GM21447 (cell line): ENCODE measurements around the gene TBC1D9.

Experiments used
- ATAC-seq: cut with Tn5 transposase; IDR thresholded peaks from one replicate; pipeline ENCODE4 v1.9.1; 2021; ENCODE audit not compliant: unreplicated experiment

The TBC1D9 gene

DNA sequence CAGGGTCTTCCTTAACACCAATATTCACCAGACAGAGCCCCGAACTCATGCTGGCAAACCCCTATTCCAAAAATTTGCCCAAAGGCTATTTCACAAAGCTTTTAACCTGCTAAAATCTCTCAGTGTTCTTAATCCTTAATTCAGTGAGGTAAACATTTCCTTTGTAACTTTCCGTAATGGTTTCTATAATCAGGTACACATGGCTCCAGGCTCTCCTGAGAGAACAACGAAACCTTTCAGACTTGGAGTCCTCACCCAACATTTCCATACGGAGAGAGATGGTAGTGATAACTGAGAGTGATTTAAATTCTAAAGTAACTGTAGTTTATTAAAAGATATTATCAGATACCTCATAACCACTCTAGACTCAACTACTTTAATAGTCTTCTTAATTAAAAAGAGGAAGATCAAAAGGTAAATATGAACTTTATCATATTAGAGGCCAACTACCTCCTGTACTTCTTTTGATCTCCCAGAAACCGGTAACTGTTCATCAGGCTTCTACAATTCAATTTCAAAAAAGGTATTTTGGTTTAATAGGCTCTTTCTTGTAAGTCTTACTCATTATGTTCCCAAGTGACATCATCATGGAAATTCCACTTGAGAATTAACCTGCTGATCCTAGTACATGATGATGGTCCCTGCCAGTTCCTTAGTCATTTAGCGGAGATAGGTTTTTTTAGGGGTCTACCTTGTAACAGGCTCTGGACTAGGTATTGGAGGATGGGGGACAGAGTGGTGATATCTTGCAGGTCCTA is 96.1 kb downstream of the TBC1D9 start:
- no peak for ATAC-seq

DNA sequence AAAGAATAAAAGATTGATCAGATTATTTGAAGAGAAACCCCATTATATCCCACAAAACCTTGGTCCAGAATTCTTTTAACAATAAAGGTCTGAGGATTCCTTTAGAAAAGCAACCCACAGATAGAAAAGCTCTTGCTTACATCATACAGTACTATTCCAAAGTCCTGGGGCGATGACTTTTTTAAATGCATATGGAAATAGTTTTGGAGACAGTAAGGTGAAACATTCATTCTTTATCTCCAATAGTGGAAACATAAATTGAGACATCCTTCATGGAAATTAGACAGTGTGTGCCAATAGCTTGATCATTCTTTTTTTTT is 101.7 kb downstream of the TBC1D9 start:
- ATAC-seq: no peak

DNA sequence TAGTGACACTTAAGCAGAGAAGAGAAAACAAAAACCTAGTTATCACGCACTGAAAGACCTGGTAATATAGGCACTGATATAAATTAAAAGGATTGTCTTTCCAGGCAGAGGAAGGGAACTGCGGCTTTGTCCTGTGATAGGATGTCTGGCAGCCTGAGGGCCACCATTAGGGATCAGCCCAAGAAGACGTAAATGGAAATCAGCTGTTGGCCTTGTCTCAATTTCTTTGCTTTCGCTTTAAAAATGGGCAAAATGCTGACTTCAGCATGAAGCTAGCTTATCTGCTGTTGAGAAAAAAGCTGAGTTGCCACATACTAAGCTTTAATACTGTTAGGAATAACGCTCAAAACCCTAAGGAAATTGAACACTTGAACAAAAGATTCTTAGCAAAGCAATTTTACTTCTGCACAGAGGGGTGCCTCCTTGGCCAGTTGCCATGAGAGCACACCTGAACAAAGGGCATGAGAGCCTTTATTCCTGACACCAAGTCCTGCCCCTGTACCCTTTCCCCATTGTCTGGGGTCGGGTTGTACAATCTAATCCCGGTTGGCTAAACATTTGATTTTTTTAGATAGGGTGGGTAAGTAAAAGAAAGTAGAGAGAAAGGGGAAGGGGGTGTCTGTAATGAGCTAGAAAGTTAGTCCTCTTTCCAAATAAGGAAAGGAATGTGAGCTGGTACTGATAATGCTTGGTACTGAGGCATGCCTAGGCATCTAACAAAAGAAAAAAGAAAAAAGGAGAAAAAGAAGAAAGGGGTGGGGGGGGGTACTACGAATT is 102.3 kb downstream of the TBC1D9 start:
- no peak for ATAC-seq

DNA sequence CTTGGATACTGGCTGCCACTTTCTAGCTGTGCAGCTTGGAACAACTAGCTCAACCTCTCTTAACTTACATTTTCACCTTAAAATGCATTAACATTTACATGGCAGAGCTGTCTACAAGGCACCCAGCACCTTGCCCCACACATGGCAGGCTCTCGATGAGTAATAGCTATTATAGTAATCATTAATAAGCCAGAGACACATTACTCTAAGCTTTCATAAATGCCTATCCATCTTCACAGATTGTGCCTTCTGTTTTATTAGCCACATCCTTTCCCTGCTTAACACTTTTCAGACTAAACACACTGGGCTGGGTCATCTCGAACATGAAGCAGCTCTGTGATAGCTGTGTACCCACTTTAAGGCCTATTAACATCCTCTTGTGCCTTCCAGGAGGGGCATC is 103.6 kb downstream of the TBC1D9 start:
- ATAC-seq: no peak

DNA sequence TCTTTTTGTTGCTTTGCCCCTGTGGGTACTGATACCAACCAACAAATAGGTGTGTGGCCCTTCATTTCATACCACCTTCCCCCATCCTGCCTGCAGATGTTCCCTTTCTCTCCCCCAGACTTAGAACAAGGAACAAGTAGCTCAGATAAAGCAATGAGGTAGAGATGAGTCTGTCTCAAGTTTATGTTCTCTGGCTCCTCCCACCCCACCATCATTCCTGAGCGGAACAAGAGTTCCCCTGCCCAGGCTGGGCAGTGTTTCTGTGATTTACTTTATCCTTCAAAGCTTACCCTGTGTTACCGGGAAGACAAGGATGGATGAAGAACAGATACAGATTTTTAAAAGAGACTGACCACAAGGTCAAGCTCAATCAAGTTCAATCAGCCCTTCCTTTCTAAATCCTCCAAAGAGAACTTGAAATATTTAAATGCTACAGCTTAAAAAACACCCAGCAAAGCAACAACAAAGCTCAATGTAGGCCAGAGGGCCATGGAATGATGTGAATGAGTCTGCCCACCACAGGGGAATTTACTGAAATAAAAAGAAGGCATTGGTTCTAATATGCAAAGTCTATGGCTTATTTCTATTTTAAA is 107.4 kb downstream of the TBC1D9 start:
- no peak for ATAC-seq

DNA sequence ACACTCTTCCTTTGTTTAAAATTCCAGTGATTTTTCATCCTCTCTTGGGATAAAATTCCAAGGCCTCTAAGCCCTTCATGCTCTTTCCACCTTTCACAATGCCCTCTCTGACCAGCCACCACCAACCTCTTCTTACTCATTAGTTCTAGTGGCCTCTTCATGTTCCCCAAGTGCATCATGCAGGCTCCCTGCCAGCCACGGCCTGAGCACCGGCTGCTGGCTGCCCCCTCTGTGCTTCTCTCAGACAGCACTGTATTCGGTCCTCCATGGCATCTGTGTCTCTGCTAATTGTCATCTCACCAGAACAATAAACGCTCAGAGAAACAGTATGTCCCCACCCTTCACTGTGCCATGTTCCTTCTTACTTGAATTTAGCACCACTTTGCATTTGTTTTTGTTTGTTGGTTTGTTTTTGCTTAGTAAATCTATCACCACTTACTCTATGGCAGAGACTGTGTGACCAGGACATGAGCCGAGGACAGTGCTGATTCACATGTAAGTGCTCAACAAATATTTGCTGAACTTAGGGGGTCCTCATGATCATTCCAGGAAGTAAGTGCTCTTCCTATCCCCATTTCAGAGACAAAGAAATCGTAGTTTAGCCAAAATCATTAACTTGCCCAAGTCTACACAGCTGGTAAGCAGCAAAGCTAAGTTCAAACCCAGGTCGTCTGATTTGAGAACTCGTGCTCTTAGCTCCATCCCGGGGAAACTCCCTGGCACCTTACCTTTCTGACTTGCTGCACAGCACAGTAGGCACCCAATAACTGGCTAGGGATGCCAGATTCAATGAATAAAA is 110.4 kb downstream of the TBC1D9 start:
- no peak for ATAC-seq

DNA sequence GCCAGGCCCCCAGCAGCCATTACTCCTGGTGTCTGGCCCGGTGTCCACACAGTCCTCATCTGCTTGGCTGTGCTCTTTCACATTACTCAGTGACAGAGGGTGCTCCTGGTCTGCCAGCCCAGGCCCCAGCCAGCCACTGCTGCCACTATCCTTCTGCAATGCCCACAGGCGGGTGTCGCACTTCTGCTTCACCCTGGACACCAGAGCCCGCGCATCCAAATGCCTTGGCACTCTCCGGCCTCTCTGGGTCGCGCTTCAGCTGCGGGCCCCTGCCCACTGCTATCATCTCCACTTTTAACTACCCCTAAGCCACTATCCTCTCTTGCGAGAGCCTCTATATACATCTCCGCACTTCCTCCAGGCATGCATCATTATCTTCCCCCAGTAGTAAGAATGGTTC is 111.0 kb downstream of the TBC1D9 start:
- ATAC-seq: no peak

DNA sequence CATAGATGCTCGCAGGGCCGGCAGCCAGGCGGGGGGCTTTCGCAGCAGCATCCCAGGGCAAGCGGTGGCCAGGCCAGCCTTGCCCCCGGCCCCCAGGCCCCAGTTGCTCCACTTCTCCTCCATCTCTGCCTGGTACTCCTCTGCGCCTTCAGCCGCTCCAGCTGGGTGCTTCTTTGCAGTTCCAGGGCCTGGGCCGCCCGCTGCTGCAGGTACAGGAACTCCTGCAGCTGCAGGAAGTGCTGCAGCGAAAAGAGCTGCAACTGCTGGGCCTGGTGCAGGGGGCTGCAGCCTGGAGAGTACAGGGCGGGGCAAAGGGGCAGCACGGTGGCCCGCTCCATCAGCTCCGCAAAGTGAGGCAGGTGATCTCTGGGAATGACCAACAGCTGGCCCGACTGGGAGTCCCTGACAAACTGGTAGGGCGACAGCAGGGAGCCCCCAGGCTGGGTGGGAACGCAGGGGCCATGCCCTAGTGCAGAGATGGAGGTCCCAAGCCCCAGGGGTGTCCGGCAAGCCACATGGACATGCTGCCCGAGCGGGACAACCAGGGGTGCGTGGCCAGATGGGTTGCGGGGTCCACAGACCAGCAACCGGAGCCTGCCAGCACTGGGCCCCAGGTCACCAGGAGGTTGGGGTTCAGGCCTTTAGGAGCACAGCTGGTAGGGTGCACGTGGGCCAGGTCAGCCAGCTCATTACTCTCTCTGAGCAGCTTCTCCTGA is 111.6 kb downstream of the TBC1D9 start:
- ATAC-seq: no peak

DNA sequence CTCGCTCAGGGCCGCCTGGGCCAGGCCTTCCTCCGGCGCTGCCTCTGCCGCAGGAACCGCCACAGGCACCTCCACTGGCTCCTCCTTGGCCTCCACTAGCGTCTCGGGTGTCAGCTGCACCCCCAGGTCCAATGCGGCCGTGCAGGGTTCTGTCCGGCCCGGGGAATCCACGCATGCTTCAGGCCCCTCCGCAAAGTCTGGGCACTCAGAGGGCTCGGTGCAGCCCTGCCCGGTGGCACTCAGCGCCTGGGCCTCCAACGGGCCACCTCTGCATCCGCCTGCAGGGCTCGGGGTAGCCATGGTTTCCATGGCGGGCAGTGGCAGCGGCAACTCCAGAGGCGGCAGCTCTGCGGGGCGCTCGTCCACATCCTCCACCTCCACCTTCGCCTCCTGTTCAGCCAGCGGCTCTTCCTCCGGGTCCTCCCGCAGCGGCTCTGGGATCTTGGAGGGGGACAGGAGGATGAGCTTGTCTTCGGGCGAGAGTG is 112.6 kb downstream of the TBC1D9 start:
- no peak for ATAC-seq

DNA sequence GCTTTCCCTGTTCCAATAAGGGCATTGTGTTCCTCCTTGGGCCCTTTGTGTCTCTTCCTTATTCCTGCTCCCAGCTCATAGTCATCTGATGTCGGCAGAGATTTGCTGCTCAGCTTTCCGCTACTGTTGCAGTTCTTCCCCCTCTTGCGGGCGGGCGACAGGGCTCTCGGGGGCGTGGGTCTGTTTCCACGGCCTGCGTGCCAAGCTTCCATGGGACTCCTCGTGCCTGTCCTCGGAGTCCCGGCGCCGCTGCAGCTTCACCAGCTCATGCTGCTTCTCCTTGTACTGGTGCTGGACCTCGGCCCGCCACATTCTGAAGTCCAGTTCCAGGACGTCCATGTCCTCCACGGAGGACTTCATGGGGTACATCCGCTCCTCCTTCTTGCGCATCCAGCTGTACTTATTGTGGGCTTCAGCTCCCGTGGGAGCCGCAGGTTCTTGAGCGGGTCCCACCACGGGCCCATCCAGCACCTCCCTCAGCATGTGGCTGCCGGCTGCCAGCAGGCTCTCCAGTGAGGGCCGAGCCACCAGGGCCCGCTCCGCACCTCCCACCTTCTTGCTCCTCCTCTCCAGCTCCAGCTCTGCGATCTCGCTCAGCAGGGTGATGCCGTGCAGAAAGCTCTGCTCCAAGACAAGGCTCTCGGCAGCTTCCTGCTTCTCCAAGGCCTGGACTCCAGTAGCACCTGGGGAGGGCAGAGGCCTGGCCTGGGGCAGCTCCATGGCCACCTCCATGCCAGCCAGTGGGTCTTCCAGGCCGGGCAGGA is 113.3 kb downstream of the TBC1D9 start:
- no peak for ATAC-seq

DNA sequence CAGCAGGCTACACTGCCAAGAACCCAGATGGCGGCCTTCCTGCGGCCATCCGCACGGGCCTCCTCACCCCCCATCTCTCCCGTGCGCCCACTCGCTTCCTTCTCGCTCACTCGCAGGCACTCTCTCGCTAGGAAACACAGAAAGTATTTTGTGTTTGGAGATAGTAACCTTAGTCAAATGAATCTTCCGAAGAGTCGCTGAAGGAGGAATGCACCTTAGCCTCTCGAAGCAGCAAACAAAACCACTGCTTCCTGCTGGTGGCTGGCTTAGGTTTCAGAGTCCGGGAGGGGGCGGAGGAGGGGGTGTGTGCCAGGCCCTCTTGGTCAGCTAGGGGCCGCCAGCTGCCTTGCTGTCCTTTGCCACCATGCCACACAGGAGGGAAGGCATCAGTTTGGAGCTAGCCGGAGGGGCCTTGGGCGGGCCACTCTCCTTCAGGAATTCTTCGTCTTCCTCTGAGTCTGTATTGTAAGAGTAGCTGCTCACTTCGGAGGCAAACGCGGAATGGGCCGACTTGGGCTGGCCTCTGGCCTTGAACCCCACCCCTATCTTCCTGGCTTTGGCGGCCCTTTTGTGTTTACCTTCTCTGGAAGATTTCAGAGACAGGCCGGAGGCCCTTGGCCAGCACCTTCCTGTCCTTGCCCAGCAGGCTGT is 114.3 kb downstream of the TBC1D9 start:
- no peak for ATAC-seq

DNA sequence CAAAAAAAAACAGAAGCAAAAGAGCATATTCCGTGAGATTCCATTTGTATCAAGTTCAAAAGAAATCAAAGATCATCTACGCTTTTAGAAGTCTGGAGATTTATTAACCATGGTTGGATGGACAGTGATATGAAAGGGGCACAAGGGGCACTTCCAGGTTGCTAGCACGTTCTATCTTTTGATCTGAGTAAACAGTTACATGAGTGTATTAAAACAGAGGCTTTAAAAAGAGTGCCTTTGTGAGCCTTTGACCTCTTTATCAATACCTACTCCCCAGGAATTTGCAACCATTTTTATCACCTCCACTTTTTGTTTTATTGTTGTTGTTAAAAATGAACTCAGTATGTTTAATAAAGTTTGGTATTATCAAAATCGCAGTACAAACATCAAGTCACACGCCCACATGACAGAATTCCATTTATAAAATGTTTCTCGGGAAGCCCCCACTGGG is 115.1 kb downstream of the TBC1D9 start:
- no peak for ATAC-seq

DNA sequence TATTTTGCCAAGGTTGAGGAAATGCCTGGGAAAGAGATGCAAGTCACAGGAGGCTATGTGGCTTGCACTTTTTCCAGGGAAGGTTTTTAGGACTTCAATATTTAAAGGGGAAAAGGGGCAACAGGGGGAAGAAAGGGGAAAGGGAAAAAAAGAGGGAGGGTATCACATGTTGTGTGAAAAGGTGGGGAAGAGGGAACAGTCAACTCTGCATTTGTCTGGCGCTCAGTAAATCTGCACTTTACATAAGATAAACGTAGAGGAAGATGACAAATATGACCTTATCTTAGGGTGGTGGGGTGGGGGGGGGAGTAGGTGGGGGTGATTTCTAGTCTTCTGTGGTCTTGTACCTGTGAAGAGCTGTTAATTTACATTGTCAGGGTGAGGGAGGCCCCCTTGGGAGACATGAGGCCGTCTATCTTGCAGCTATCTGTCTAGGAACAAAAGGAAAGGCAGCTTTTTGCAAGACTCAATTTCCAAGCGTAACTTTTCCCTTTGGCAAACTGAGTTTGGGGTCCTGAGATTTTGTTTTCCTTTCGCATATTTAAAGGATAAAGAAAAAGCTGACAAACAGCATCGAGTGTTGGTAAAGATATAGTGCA is 115.9 kb downstream of the TBC1D9 start:
- no peak for ATAC-seq

DNA sequence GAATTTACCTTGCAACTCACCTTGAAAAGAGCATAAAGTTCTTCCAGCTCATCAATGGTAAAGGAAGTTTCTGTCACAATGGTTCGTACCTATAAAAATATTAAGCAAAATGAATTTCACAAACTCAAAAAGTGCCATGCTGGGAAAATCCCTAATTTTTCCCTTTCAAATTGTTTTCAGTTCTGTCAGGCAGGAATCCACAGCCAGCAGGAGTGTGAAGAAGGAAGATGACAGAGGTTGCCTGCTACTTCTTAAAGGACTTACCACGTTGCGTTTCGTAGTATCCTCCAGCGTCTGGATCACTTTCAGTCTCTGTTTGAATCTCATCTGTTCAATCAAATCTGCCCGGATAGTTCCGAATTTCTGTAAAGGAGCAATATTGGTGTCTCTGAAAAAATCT is 117.1 kb downstream of the TBC1D9 start:
- ATAC-seq: no peak

DNA sequence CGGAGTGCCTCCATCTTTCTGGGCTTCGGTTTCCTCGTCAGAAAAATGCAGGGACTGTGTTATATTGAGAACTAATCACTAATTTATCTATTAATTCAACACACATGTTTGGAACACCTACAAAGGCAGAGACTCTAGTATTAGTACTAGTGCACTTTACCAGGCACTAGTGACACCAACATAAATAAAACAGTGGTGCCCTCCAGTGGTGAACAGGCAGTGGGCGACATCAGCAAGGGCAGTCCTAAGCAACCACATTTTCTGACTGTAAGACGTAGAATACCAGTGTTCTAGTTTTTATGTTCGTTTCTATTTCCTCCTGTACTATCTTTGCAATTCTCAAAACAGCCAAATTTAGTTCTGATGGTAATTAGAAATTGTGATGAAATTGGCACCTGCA is 118.3 kb downstream of the TBC1D9 start:
- ATAC-seq: peak; percentile 77

DNA sequence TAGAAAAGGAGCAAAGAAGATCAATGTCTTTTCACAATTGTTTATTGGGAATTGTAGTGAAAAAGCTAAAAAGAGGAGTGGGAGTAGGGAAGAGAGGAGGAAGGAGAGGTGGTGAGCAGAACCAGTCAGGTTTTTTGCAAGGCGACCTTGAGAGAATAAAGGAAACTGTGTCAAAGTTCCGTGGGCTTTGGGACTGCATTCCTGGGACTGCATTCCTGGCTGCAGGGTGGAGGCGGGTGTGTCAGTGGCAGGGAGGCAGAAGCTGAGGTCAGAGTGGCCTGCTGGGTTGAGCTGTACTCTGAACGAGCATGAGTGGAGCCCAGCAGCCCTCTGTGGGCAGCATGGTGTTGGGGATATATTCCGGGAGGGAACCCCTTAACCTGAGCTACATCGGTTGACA is 120.6 kb downstream of the TBC1D9 start:
- ATAC-seq: no peak

DNA sequence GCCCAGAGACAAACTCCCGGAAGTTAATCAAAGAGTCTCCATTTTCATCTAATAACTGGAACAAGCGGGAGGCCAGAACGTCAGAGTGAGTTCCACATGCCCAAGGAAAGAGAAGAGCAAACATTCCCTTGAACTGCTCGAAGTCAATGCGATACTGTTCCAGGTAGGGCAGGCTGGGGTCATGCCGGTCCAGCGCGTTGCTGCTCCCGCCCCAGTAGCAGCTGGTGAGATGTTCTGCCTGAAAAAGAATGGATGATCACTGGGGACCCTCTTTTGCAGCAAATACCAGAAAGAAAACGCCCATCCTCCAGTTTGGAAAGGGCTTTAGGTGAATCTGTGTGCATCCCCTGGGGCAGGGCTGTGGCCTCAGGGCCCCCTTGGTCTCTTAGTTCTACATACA is 122.2 kb downstream of the TBC1D9 start:
- ATAC-seq: no peak

DNA sequence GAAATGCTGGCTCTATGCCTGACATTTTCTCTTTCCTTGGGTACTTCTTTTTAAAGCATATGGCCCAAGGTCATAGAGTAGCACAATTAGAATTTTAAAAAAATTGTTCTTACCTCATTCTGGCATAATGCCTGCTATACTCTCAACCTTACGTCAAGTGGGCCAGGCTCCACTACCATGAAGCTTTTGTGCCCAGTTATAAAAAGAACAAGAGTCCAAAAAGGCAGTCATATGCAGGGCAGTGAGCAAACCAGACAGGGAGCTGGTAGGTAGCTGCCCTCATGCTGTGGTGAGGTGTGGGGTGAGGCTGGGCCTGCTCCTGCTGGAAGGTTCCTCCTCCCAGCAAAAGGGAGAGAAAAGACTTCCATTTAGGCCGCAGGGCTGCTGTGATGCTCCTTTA is 123.1 kb downstream of the TBC1D9 start:
- no peak for ATAC-seq

DNA sequence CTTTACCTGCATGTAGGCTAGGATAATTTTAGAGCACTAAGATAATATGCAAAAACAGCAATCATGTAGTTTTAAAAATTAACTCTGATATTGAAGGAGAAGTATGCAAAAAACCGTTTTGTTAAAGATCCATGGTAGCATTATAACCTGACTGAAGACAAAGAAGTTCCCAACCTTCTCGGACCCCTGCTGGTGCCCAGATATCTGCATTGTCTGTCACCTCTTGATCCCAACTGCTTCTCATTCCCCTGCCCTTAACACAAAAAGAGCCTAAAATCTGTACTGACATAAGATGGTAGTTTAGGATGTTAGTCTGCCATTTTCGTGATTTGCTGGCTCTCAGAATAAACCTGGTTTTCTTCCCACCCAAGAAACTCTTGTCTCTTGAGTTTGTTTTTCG is 125.9 kb downstream of the TBC1D9 start:
- no peak for ATAC-seq
